ENCODE measurements around the gene SYVN1.

Gene SYVN1

GRCh38 chr11:65126624-65127274 lies 7.6 kb downstream of the SYVN1 start:
- DNase-seq (ENCODE audit: low read depth in 2 of 2): no peak
- TF ChIP-seq CTCF (IDR thresholded peaks at IDR 0.05; ENCODE audit: low read depth, low read length): no peak
- H3K4me3 ChIP-seq (replicated peaks in 1 of 2; ENCODE audit: low read depth in 2 of 2, low read length in 2 of 2): no peak overlapping the region

GRCh38 chr11:65125197-65126056 lies 8.9 kb downstream of the SYVN1 start:
- DNase-seq (ENCODE audit: low read depth in 2 of 2): no peak
- no peak for TF ChIP-seq CTCF (IDR thresholded peaks at IDR 0.05; ENCODE audit: low read depth, low read length)
- no peak overlapping the region for H3K4me3 ChIP-seq (replicated peaks in 1 of 2; ENCODE audit: low read depth in 2 of 2, low read length in 2 of 2)

- no peak overlapping the region for H3K4me3 ChIP-seq (replicated peaks in 1 of 2; ENCODE audit: low read depth in 2 of 2, low read length in 2 of 2)
- no peak for DNase-seq (ENCODE audit: low read depth in 2 of 2)
- no peak for TF ChIP-seq CTCF (IDR thresholded peaks at IDR 0.05; ENCODE audit: low read depth, low read length)
Observed at GRCh38 chr11:65124480-65125196, 9.7 kb downstream of the SYVN1 start.

- H3K4me3 ChIP-seq (replicated peaks in 1 of 2; ENCODE audit: low read depth in 2 of 2, low read length in 2 of 2): peak within 1 kb of the TSS; percentile 92 to 96
- TF ChIP-seq CTCF (IDR thresholded peaks at IDR 0.05; ENCODE audit: low read depth, low read length): no peak
- peak; percentile 97 to 98 for DNase-seq (ENCODE audit: low read depth in 2 of 2)
Observed at GRCh38 chr11:65121865-65122696, 12.2 kb downstream of the SYVN1 start, which contains the start of the genes FAU and MRPL49. Gene FAU, minus strand, starts transcription at chr11:65122134. Its CDS starts 321 bp downstream, at chr11:65121813. Gene MRPL49, plus strand, starts transcription at chr11:65122321. Its CDS starts 26 bp downstream, at chr11:65122347.

GRCh38 chr11:65121447-65121864 lies 12.9 kb downstream of the SYVN1 start:
- H3K4me3 ChIP-seq (replicated peaks in 1 of 2; ENCODE audit: low read depth in 2 of 2, low read length in 2 of 2): peak overlapping the region; percentile 92 to 96
- TF ChIP-seq CTCF (IDR thresholded peaks at IDR 0.05; ENCODE audit: low read depth, low read length): no peak
- DNase-seq (ENCODE audit: low read depth in 2 of 2): peak in 1 of 2 donors; percentile 11

GRCh38 chr11:65120831-65121230 lies 13.5 kb downstream of the SYVN1 start:
- H3K4me3 ChIP-seq (replicated peaks in 1 of 2; ENCODE audit: low read depth in 2 of 2, low read length in 2 of 2): peak overlapping the region in 1 of 2 donors; percentile 96
- no peak for DNase-seq (ENCODE audit: low read depth in 2 of 2)
- no peak for TF ChIP-seq CTCF (IDR thresholded peaks at IDR 0.05; ENCODE audit: low read depth, low read length)
